GM23338 (cell line): ENCODE data around the gene PCGF3. TPM values are rescaled to one million over a fixed set of nuclear protein-coding genes. Genes with fewer than 3 reads are reported as not detected.

Experiments
- ATAC-seq: fragments of 200-7000 bp; cut with Tn5 transposase; 3 replicates; pipeline ENCODE4 v1.9.1; 2020
- DNase-seq: peaks from one replicate; pipeline ENCODE4 v3.0.0-alpha.2; 2015; ENCODE audit warnings: low spot score
- H2AFZ ChIP-seq: fragments of 200-600 bp; sonication (generic); 2 replicates; pipeline ENCODE4 v1.8.0; 2016; ENCODE audit warnings: antibody characterized with exemption, mild to moderate bottlenecking, moderate library complexity
- H3F3A ChIP-seq: fragments of 200-600 bp; sonication (generic); replicated peaks from 2 replicates; pipeline ENCODE4 v1.8.0; 2017; ENCODE audit warnings: antibody characterized with exemption, mixed run types, low read depth
- H3K27ac ChIP-seq: fragments of 200-600 bp; sonication (generic); 2 replicates; pipeline ENCODE4 v1.6.1; 2016; ENCODE audit warnings: low read depth
- H3K27me3 ChIP-seq: fragments of 200-600 bp; sonication (generic); 2 replicates; pipeline ENCODE4 v1.8.0; 2016; ENCODE audit warnings: mild to moderate bottlenecking, mixed run types, moderate library complexity; ENCODE audit not compliant: insufficient read depth
- H3K36me3 ChIP-seq: fragments of 200-600 bp; sonication (generic); 2 replicates; pipeline ENCODE4 v1.8.0; 2016; ENCODE audit warnings: mild to moderate bottlenecking; ENCODE audit not compliant: insufficient read depth
- H3K4me1 ChIP-seq: fragments of 200-600 bp; sonication (generic); 2 replicates; pipeline ENCODE4 v1.8.0; 2016; ENCODE audit warnings: mild to moderate bottlenecking, moderate library complexity; ENCODE audit not compliant: insufficient read depth
- H3K4me2 ChIP-seq: fragments of 200-600 bp; sonication (generic); 2 replicates; pipeline ENCODE4 v1.7.1; 2017; ENCODE audit warnings: mixed run types
- H3K4me3 ChIP-seq: fragments of 200-600 bp; sonication (generic); 2 replicates; pipeline ENCODE4 v1.6.1; 2016; ENCODE audit warnings: mixed run types
- H3K79me2 ChIP-seq: fragments of 200-600 bp; sonication (generic); replicated peaks from 2 replicates; pipeline ENCODE4 v1.8.0; 2017; ENCODE audit warnings: mild to moderate bottlenecking; ENCODE audit not compliant: insufficient read depth
- H3K9me2 ChIP-seq: fragments of 200-600 bp; sonication (generic); 2 replicates; pipeline ENCODE4 v1.8.0; 2017; ENCODE audit not compliant: insufficient read depth
- H4K20me1 ChIP-seq: fragments of 200-600 bp; sonication (generic); replicated peaks from 2 replicates; pipeline ENCODE4 v1.8.0; 2017; ENCODE audit warnings: mild to moderate bottlenecking; ENCODE audit not compliant: insufficient read depth
- H3K27ac Mint-ChIP-seq: 2 replicates; pipeline ENCODE4 v1.8.0; 2020; ENCODE audit warnings: inconsistent platforms, mild to moderate bottlenecking, moderate library complexity, mixed read lengths
- H3K27me3 Mint-ChIP-seq: 3 replicates; pipeline ENCODE4 v1.8.0; 2022; ENCODE audit warnings: low read depth, mild to moderate bottlenecking, moderate library complexity, mixed read lengths, inconsistent platforms; ENCODE audit not compliant: insufficient read depth, poor library complexity
- H3K36me3 Mint-ChIP-seq: 3 replicates; pipeline ENCODE4 v1.8.0; 2021; ENCODE audit warnings: low read depth, mild to moderate bottlenecking, inconsistent platforms, moderate library complexity, mixed read lengths
- H3K4me1 Mint-ChIP-seq: 3 replicates; pipeline ENCODE4 v1.8.0; 2020; ENCODE audit warnings: mild to moderate bottlenecking, inconsistent platforms, mixed read lengths
- H3K4me3 Mint-ChIP-seq: 3 replicates; pipeline ENCODE4 v1.8.0; 2021; ENCODE audit warnings: moderate library complexity, mild to moderate bottlenecking, inconsistent platforms, mixed read lengths
- H3K9me3 Mint-ChIP-seq: 3 replicates; pipeline ENCODE4 v1.8.0; 2020; ENCODE audit warnings: moderate library complexity, mild to moderate bottlenecking, inconsistent platforms, mixed read lengths
- CTCF ChIP-seq, 2 experiments: fragments of 200-600 bp in 1 of 2; sonication (generic) in 1 of 2; conservative IDR thresholded peaks; 2 replicates each; pipeline versions ENCODE4 v1.5.1 to v1.6.1; 2016 to 2017; ENCODE audit warnings: antibody characterized with exemption in 2 of 2, low read depth in 2 of 2, mild to moderate bottlenecking in 2 of 2, moderate library complexity in 1 of 2
- EZH2 ChIP-seq: fragments of 200-600 bp; sonication (generic); IDR thresholded peaks from one replicate; pipeline ENCODE4 v1.8.0; 2017; ENCODE audit warnings: antibody characterized with exemption, mild to moderate bottlenecking, low read depth; ENCODE audit not compliant: unreplicated experiment
- POLR2AphosphoS5 ChIP-seq: IDR thresholded peaks from 2 replicates; pipeline ENCODE4 v1.6.1; 2016; ENCODE audit warnings: antibody characterized with exemption, low read depth
- REST ChIP-seq: IDR thresholded peaks from one replicate; pipeline ENCODE4 v1.6.1; 2018; ENCODE audit warnings: antibody characterized with exemption; ENCODE audit not compliant: unreplicated experiment
- STAT1 ChIP-seq: IDR thresholded peaks from one replicate; pipeline ENCODE4 v1.6.1; 2016; ENCODE audit warnings: antibody characterized with exemption; ENCODE audit not compliant: unreplicated experiment
- ZNF114 ChIP-seq: fragments of 250-450 bp; sonication (Bioruptor Pico); IDR thresholded peaks from 2 replicates; pipeline ENCODE4 v1.5.0; 2020; ENCODE audit warnings: mild to moderate bottlenecking, moderate library complexity
- ZNF331 ChIP-seq: fragments of 250-450 bp; sonication (Bioruptor Pico); IDR thresholded peaks from 2 replicates; pipeline ENCODE4 v1.5.0; 2020; ENCODE audit warnings: low read depth, mild to moderate bottlenecking, moderate library complexity
- polyA plus RNA-seq: library from polyadenylated mRNA; unstranded; fragments of >200 nt; fragmentation: Nextera tagmentation; extraction: Ambion mirVana; gene quantifications from 2 replicates; pipeline ENCODE4 v1.2.1, GENCODE V29; 2016
- total RNA-seq: library from RNA; depleted of rRNA; stranded (reverse); fragments of >200 nt; shearing (Covaris generic); gene quantifications from 2 replicates; pipeline ENCODE4 v1.2.3, GENCODE V29; 2014

PCGF3 gene
- total and polyA plus RNA-seq, 2 experiments from 2014 or later, result 33.1 to 49.0 TPM

GRCh38 chr4:762211-763190 lies 56.9 kb downstream of the PCGF3 start:
- ATAC-seq (peak; percentile 15), DNase-seq (no peak)
- Mint-ChIP-seq H3K36me3 (peaks cover 88% of the 10 kb centered on the region), H3K27ac (no peak overlapping the region), H3K9me3 (peaks cover 25% of the 10 kb centered on the region), H3K27me3 (peaks cover 24% of the 10 kb centered on the region), H3K4me3 (no peak overlapping the region), H3K4me1 (peaks cover 19% of the 10 kb centered on the region)
- Histone ChIP-seq H3K4me2 (no peak overlapping the region), H3K4me1 (peaks cover 9% of the 10 kb centered on the region), H3K79me2 (no peaks in the 10 kb centered on the region), H3K9me2 (no peaks in the 10 kb centered on the region), H3K36me3 (peaks cover 6% of the 10 kb centered on the region), H3K27ac (no peak overlapping the region), H4K20me1 (peaks cover 23% of the 10 kb centered on the region), H3F3A (peaks cover 26% of the 10 kb centered on the region), H3K4me3 (no peak overlapping the region), H3K27me3 (no peaks in the 10 kb centered on the region), H2AFZ (no peak overlapping the region)
- peak; percentile 38 to 42 for TF ChIP-seq CTCF (conservative IDR thresholded peaks at IDR 0.05; ENCODE audit: low read depth in 2 of 2)
- TF ChIP-seq STAT1, result no peak

- Histone ChIP-seq H3K4me3 (no peak overlapping the region), H3K27ac (no peak overlapping the region), H3K27me3 (no peaks in the 10 kb centered on the region), H4K20me1 (peaks cover 31% of the 10 kb centered on the region), H3F3A (peaks cover 29% of the 10 kb centered on the region), H3K9me2 (no peaks in the 10 kb centered on the region), H3K79me2 (no peaks in the 10 kb centered on the region), H3K4me1 (peaks cover 13% of the 10 kb centered on the region), H3K4me2 (no peak overlapping the region), H2AFZ (no peak overlapping the region), H3K36me3 (peaks cover 6% of the 10 kb centered on the region)
- no peak for ATAC-seq
- Mint-ChIP-seq H3K4me3 (no peak overlapping the region; the same call in 2 of the 3 replicates), H3K4me1 (peaks cover 25% of the 10 kb centered on the region), H3K27ac (no peak overlapping the region), H3K36me3 (peaks cover 80% of the 10 kb centered on the region), H3K9me3 (peaks cover 18% of the 10 kb centered on the region), H3K27me3 (peaks cover 25% of the 10 kb centered on the region)
- no peak for DNase-seq
- TF ChIP-seq CTCF (conservative IDR thresholded peaks at IDR 0.05; ENCODE audit: low read depth in 2 of 2) (no peak), EZH2 (no peak), ZNF331 (no peak), ZNF114 (CRISPR knock-in tag) (no peak), POLR2AphosphoS5 (no peak), REST (no peak)
Observed at GRCh38 chr4:763191-763810, 57.7 kb downstream of the PCGF3 start.
